ENCODE measurements around the gene ERCC6L.

ERCC6L gene, protein sequence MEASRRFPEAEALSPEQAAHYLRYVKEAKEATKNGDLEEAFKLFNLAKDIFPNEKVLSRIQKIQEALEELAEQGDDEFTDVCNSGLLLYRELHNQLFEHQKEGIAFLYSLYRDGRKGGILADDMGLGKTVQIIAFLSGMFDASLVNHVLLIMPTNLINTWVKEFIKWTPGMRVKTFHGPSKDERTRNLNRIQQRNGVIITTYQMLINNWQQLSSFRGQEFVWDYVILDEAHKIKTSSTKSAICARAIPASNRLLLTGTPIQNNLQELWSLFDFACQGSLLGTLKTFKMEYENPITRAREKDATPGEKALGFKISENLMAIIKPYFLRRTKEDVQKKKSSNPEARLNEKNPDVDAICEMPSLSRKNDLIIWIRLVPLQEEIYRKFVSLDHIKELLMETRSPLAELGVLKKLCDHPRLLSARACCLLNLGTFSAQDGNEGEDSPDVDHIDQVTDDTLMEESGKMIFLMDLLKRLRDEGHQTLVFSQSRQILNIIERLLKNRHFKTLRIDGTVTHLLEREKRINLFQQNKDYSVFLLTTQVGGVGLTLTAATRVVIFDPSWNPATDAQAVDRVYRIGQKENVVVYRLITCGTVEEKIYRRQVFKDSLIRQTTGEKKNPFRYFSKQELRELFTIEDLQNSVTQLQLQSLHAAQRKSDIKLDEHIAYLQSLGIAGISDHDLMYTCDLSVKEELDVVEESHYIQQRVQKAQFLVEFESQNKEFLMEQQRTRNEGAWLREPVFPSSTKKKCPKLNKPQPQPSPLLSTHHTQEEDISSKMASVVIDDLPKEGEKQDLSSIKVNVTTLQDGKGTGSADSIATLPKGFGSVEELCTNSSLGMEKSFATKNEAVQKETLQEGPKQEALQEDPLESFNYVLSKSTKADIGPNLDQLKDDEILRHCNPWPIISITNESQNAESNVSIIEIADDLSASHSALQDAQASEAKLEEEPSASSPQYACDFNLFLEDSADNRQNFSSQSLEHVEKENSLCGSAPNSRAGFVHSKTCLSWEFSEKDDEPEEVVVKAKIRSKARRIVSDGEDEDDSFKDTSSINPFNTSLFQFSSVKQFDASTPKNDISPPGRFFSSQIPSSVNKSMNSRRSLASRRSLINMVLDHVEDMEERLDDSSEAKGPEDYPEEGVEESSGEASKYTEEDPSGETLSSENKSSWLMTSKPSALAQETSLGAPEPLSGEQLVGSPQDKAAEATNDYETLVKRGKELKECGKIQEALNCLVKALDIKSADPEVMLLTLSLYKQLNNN

DNA sequence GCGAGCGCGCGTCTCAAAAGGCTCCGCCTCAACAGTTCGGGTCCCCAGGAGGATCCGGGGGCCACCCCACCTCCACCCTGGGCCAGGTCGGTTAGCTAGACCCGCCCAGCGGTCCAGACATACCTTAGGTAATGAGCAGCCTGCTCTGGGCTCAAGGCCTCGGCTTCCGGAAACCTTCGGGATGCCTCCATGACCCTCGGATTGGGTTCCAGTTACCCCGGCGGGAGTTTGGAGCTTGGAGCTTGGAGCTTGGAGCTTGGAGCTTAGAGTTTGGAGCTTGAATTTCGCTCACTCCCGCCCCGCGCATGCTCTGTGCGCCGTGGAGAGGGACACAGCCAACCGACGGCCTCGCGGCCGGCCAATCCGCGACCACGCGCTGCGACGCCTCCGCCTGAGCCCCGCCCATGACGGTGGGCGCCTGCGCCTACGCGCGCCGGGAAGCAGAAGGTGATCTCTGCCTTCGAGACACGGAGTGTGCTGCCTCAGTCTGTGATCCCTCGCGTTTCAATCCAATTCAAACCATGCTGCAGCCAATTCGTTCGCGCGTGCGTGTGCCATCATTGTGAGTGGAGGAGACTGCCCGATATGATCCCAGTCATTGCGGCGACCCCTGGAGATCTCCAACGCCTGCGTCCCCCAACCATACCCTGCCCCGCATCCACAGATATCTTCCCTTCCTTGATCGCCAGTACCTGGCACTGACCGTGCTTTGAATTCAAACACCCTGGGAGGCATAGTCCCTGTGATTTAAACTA is at the start of gene ERCC6L:
Gene ERCC6L, minus strand, starts transcription at position 307 of the 755 bp plus-strand sequence. Its CDS starts 116 bp downstream, at position 191.
- Histone ChIP-seq H3F3A (ENCODE audit: insufficient read depth) (no peaks in the 10 kb centered on the region), H2AFZ (ENCODE audit: low read depth, low read length, severe bottlenecking) (peak within 1 kb of the TSS; percentile 85), H3K27me3 (ENCODE audit: low read length) (no peaks in the 10 kb centered on the region), H3K9me2 (replicated peaks; ENCODE audit: insufficient read depth, low read length) (no peaks in the 10 kb centered on the region), H3K4me3 (ENCODE audit: insufficient read depth, low read length, poor library complexity, severe bottlenecking) (peak within 1 kb of the TSS; percentile 77), H3K9ac (ENCODE audit: low read length) (peak within 1 kb of the TSS; percentile 77), H3K27ac (ENCODE audit: low read depth, low read length) (peak within 1 kb of the TSS; percentile 63), H4K20me1 (ENCODE audit: low read depth, low read length) (no peaks in the 10 kb centered on the region), H3K4me2 (ENCODE audit: low read depth, low read length, poor library complexity, severe bottlenecking) (peak within 1 kb of the TSS; percentile 83), H3K79me2 (ENCODE audit: insufficient read depth, low read length) (peaks cover 38% of the 10 kb centered on the region), H3K36me3 (ENCODE audit: low read length) (no peaks in the 10 kb centered on the region), H3K9me3 (ENCODE audit: insufficient read depth, low read length) (no peaks in the 10 kb centered on the region)
- no peak for TF ChIP-seq EZH2phosphoT487 (conservative IDR thresholded peaks at IDR 0.05; ENCODE audit: low read length)
- TF ChIP-seq, protein P1, sequence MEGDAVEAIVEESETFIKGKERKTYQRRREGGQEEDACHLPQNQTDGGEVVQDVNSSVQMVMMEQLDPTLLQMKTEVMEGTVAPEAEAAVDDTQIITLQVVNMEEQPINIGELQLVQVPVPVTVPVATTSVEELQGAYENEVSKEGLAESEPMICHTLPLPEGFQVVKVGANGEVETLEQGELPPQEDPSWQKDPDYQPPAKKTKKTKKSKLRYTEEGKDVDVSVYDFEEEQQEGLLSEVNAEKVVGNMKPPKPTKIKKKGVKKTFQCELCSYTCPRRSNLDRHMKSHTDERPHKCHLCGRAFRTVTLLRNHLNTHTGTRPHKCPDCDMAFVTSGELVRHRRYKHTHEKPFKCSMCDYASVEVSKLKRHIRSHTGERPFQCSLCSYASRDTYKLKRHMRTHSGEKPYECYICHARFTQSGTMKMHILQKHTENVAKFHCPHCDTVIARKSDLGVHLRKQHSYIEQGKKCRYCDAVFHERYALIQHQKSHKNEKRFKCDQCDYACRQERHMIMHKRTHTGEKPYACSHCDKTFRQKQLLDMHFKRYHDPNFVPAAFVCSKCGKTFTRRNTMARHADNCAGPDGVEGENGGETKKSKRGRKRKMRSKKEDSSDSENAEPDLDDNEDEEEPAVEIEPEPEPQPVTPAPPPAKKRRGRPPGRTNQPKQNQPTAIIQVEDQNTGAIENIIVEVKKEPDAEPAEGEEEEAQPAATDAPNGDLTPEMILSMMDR (IDR thresholded peaks at IDR 0.05; ENCODE audit: insufficient read depth, low read length, poor library complexity, severe bottlenecking): no peak

DNA sequence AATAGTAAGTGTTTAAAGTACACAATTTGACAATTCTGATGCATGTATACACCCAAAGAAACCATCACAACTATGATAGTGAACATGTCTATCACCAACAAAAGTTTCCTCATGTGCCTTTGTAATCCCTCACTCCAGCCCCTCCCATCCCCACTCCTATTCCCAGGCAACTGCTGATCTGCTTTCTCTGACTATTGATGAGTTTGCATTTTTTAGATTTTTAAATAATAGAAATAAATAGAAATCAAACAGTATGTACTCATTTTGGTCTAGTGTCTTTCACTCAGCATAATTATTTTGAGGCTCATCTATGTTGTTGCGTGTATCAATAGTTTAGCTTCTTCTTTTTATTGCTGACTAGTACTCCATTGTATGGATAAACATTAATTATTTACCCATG is 43.5 kb upstream of the ERCC6L start:
- Histone ChIP-seq H3K27ac (ENCODE audit: low read depth, low read length) (no peak overlapping the region), H3K36me3 (ENCODE audit: low read length) (no peaks in the 10 kb centered on the region), H3K9ac (ENCODE audit: low read length) (no peak overlapping the region), H3K27me3 (ENCODE audit: low read length) (no peaks in the 10 kb centered on the region), H2AFZ (ENCODE audit: low read depth, low read length, severe bottlenecking) (no peak overlapping the region), H3K4me2 (ENCODE audit: low read depth, low read length, poor library complexity, severe bottlenecking) (no peak overlapping the region), H4K20me1 (ENCODE audit: low read depth, low read length) (no peaks in the 10 kb centered on the region), H3K9me3 (ENCODE audit: insufficient read depth, low read length) (no peaks in the 10 kb centered on the region), H3K79me2 (ENCODE audit: insufficient read depth, low read length) (no peaks in the 10 kb centered on the region), H3F3A (ENCODE audit: insufficient read depth) (no peaks in the 10 kb centered on the region), H3K4me3 (ENCODE audit: insufficient read depth, low read length, poor library complexity, severe bottlenecking) (no peak overlapping the region), H3K9me2 (replicated peaks; ENCODE audit: insufficient read depth, low read length) (no peaks in the 10 kb centered on the region)
- TF ChIP-seq EZH2phosphoT487 (conservative IDR thresholded peaks at IDR 0.05; ENCODE audit: low read length): no peak
- TF ChIP-seq, protein P1 (IDR thresholded peaks at IDR 0.05; ENCODE audit: insufficient read depth, low read length, poor library complexity, severe bottlenecking): no peak

DNA sequence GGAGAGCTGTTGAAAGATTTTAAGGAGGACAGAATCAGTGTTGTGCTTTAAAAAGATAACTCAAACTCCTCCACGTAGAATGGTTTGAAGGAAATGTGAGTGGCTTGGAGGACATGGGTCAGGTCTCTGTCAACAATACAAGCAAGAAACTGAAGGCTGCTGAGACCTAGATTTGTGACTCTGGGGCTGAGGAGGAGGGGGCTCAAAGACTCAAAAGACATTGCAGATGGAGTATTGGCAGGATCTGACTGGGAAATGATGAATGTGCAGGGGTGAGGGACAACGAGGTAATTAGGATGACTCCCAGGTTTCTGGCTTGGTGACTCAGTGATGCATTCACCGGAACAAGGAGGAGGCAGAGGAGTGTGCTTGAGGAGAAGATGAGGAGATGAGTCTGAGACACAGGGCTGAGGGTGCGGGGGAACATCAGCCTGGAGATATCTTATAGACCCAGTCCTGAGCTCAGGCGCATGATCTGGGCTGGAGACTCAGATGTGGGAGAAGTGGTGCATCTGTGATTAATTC is 41.6 kb upstream of the ERCC6L start:
- no peak overlapping the region for H3K27ac ChIP-seq (ENCODE audit: low read depth, low read length)
- no peak overlapping the region for H3K4me3 ChIP-seq (ENCODE audit: insufficient read depth, low read length, poor library complexity, severe bottlenecking)
- H3K4me2 ChIP-seq (ENCODE audit: low read depth, low read length, poor library complexity, severe bottlenecking): no peak overlapping the region
- H3K27me3 ChIP-seq (ENCODE audit: low read length): no peaks in the 10 kb centered on the region
- H3F3A ChIP-seq (ENCODE audit: insufficient read depth): peaks cover 17% of the 10 kb centered on the region
- H2AFZ ChIP-seq (ENCODE audit: low read depth, low read length, severe bottlenecking): no peak overlapping the region
- no peak overlapping the region for H3K9ac ChIP-seq (ENCODE audit: low read length)
- H3K9me2 ChIP-seq (replicated peaks; ENCODE audit: insufficient read depth, low read length): no peaks in the 10 kb centered on the region
- TF ChIP-seq, protein P1 (IDR thresholded peaks at IDR 0.05; ENCODE audit: insufficient read depth, low read length, poor library complexity, severe bottlenecking): no peak
- TF ChIP-seq EZH2phosphoT487 (conservative IDR thresholded peaks at IDR 0.05; ENCODE audit: low read length): no peak
- no peaks in the 10 kb centered on the region for H4K20me1 ChIP-seq (ENCODE audit: low read depth, low read length)
- H3K79me2 ChIP-seq (ENCODE audit: insufficient read depth, low read length): peaks cover 16% of the 10 kb centered on the region
- H3K36me3 ChIP-seq (ENCODE audit: low read length): peaks cover 12% of the 10 kb centered on the region
- H3K9me3 ChIP-seq (ENCODE audit: insufficient read depth, low read length): no peaks in the 10 kb centered on the region
